HG02759 (cell line): ENCODE results near the gene MCM9.

Experiments used
- ATAC-seq: cut with Tn5 transposase; IDR thresholded peaks from one replicate; pipeline ENCODE4 v1.9.1; 2021; ENCODE audit warnings: mild to moderate bottlenecking, moderate library complexity; ENCODE audit not compliant: unreplicated experiment

Gene MCM9

DNA sequence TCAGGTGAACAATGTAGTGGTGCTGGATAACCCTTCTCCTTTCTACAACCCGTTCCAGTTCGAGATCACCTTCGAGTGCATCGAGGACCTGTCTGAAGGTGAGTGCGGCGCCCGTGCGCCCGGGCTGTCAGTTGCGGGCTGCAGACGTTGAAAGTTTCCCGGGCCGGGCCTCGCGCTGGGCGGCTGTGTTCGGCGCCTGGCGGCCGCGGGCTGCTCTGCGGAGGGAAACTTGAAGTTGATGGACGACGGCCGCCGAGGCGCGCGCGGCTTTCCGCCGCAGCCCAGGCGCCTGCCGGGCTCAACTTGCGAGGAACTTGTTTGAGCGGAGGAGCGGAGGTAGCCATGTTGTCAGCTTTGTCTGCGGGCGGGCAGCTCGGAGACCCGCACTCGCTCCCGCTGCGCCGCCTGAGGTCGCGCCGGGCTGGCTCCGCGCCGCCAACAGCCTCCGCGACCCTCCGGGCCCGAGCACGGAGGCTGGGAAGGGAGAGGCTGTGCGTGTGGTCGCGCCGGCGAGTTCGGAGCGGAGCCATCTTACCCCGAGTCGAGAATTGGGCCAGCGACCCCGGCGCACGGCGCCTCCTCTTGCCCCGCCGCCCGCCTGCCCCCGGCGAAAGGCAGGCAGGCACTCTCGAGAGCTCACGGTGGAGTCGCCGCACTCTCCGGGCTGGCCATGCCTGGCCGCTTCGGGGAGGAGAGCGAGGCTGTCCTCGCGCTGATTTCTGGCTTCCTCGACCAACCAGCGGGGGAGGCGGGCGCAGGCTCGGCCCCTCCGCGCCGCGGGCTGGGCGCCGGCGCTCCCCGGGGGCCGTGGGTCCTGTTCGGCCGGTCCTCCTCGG lies 40.3 kb downstream of the MCM9 start:
- peak; percentile 46 for ATAC-seq

DNA sequence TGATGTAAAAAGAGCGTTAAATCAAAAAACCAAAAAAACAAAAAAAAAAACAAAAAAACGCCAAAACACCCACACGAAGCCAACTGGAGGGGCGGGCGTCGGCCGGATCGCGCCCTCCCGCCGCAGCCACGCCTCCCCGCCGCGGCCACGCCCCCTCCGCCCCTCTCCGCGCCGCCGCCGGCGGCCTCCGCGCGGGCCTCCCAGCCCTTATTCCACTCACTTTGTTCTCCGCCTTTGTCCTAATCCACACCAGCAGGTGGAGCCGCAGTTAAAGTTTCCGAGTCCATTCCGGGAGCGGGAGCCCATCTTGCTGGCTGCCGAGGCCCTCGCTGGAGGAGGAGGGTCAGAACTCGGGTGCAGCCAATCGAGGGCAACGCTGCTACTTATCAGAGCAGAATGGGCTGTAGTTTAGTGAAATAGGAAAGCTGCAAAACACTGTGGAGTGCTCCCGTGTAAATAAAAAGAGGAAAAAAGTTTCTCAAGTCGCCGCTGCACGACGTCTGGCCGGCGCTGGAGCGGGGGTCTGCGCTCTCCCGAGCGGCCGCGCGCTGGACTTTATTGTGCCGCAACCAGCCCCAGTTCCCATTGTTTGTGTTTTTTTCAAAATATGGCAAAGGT lies 41.0 kb downstream of the MCM9 start, which contains the start of gene ASF1A:
Gene ASF1A, plus strand, starts transcription at position 346 of the 618 bp plus-strand sequence. Its CDS starts 262 bp downstream, at position 608.
- peak; percentile 74 for ATAC-seq

- peak; percentile 5 for ATAC-seq
Observed at GRCh38 chr6:118893064-118893806, 41.7 kb downstream of the MCM9 start.

- ATAC-seq: no peak
Observed at GRCh38 chr6:118892355-118892991, 42.5 kb downstream of the MCM9 start.

DNA sequence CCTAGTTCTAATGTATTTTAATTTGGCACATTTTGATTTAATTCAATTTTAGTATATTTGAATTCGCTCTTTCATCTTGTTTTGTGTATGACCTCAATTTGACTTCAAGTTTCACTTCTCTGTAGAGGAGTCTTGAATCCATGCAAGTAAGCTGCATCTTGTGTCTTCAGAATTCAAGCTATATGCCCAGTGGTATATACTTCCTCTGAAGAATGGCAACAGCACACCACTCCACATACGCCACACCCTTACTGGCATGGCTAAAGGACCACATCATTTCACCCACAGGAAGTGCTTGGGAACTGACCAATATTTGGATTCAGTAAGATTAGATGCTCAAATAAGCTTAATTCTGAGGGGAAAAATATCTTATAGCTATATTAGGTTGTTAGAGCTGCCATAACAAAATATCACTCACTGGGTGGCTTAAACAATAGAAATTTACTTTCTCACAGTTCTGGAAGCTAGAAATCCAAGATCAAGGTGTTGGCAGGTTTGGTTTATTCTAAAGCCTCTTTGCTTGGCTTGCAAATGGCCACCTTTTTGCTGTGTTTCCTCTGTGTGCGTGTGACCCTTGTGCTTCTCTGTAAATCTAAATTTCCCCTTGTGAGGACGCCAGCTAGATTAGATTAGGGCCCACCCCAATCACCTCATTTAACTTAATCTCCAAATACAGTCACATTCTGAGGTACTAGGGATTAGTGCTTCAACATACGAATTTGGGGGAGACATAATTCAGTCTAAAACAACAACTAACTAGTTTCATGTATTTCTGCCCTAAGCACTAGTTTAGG lies 43.8 kb downstream of the MCM9 start:
- ATAC-seq: no peak

DNA sequence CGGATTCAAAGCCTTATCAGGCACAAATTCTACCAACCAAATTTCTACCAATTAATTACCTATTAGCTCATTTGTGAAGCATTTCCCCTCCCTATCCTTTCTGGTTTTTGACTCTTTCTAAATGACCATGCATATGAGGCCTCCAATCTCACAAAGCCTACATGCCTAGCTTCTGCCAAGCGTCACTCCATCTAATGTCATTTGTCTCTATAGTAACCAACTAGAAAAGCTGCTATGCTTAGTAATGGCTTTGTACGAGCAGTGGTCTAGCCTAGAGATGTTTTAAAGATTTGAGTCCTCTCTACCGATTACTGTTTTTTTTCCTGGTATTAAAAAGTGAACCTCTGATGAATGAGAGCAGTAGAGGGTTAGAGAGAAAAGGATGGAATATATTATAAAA lies 45.8 kb downstream of the MCM9 start:
- ATAC-seq: no peak

DNA sequence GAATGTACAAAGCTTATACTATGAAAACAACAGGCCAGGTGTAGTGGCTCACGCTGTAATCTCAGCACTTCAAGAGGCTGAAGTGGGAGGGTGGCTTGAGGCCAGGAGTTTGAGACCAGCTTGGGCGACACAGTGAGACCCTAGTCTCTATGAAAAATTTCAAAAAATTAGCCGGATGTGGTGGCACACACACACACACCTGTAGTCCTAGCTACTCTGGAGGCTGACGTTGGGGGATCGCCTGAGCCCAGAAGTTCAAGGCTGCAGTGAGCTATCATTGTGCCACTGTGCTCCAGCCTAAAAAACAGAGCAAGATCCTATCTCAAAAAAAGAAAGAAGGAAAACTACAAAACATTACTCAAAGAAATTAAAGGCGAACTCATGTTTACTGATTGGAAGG lies 48.3 kb downstream of the MCM9 start:
- ATAC-seq: no peak

- no peak for ATAC-seq
Observed at GRCh38 chr6:118882314-118882905, 52.5 kb downstream of the MCM9 start.

DNA sequence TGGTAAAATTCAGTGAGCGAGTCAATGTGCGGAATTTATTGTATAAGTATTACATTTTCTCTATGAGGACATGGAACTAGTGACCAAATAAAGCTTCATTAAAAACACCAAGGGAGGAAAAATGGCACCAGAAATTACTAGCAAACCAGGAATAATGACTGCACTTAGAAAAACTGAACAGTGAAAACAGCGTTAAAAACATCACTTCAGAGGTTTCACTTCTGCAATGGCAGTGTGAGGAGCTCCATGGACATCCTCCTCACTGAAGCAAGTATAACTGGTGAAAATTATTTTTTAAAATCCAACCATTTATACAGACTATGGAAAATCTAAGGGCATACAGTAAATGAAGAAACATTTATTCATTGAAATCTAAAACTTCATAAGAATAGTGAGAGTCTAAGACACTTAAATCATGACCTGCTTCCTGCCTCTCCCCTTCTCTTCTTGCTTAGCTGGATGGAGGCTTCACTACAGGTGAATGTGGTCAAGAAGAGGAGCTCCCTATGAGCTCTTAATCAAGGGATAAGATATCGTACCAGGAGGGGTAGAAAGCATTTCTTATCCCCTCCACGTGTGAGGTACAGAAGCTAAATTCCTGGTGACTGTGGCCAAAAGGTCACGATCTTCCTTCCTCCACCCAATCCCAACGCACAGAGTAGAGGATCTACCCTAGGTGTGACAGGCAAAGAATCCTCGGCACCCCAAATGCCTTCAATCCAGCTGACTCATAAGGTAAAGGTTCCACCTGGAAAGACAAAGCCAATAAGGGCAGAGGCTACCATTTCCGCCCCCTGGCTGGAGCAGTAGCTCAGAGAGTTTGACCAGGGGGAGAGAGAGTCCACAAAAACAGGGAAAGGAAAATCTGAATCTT lies 53.3 kb downstream of the MCM9 start:
- peak; percentile 85 for ATAC-seq

DNA sequence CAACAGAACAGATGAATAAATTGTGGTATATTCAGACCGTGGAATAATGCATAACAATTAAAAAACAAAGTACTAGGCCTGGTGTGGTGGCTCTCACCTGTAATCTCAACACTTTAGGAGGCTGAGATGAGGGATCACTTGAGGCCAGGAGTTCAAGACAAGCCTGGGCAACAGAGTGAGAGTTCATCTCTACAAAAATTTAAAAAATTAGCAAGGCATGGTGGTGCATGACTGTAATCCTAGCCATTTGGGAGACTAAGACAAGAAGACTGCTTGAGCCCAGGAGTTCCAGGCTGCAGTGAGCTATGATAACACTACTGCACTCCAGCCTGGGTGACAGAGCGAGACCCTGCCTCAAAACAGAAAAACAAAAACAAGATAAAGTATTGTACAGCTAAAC lies 57.2 kb downstream of the MCM9 start:
- no peak for ATAC-seq

DNA sequence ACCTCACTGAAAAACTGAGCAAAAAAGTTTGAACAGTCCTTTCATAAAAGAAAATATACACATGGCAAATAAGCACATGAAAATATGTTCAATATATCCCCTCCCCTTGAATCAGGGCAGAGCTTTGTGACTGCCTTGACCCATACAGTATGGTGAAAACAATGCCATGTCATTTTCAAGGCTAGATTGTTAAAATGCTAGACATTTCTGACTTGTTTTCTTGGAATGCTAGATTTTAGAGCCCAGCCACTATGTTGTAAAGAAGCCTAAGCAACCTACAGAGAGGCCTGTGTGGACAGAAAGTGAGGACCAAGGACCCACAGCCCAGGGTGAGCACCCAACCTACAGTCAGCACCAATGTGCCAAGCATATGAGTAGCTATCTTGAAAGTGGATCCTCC lies 58.1 kb downstream of the MCM9 start:
- no peak for ATAC-seq

GRCh38 chr6:118876198-118876597 lies 58.8 kb downstream of the MCM9 start:
- ATAC-seq: no peak

GRCh38 chr6:118875672-118876071 lies 59.3 kb downstream of the MCM9 start:
- ATAC-seq: no peak

DNA sequence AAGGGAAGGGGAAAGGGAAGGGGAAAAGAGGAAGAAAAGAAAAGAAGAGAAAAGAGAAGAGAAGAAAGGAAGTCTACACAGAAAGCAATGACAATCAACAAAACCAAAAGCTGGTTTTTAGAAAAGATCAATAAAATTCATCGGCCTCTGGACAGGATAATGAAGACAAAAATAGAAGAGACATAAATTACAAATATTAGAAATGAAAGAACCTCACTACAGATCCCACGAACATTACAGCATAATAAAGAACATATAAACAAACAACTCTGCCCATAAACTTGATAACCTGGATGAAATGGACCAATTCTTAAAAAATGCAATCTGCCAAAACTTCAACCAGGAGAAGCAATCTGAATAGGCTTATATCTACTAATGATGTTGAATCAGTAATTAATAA lies 61.7 kb downstream of the MCM9 start:
- no peak for ATAC-seq

GRCh38 chr6:118872726-118873125 lies 62.2 kb downstream of the MCM9 start:
- no peak for ATAC-seq

- no peak for ATAC-seq
Observed at GRCh38 chr6:118872318-118872717, 62.6 kb downstream of the MCM9 start.

DNA sequence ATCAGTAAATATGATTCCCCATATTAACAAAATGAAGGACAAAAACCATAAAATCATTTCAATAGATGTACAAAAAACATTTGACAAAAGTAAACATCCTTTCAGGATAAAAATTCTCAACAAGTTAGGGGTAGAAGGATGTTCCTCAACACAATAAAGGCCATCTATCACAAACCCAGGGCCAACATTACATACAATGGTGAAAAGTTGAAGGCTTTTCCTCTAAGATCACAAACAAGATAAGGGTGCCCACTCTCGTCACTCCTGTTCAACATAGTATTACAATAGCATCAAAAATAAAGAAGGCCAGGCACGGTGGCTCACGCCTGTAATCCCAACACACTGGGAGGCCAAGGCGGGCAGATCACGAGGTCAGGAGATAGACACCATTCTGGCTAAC lies 63.6 kb downstream of the MCM9 start:
- no peak for ATAC-seq

DNA sequence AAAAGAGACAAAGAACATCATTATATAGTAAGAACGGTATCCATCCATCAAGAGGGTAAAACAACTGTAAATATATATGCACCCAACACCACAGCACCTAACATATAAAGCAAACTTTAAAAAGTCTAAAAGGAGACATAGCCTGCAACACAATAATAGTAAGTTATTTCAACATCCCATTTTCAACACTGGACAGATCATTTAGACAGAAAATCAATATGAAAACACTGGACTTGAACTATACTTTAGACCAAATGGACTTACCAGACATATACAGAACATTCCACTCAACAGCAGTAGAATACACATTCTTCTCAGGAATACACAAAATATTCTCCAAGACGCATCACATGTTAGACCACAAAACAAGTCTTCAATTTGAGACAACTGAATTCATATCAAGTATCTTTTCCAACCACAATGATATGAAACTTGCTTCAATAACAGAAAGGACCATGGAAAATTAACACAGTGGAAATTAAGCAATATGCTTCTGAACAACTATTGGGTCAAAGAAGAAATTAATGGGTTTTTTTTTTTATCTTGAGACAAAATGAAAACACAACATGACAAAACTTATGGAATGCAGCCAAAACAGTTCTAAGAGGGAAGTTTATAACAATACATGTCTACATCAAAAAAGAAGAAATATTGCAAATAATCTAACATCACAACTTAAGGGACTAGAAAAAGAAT lies 64.9 kb downstream of the MCM9 start:
- no peak for ATAC-seq
